Measurements from ENCODE around the gene YWHAQ. TPM values are rescaled to one million over a fixed set of nuclear protein-coding genes. Genes with fewer than 3 reads are reported as not detected.
A peak's percentile ranks its signal among the peaks of the same experiment; 100 is the strongest.

Gene YWHAQ
- polyA plus RNA-seq, 2 of the 4 experiments (the other 2 are of a cell fraction) = 661 to 833 TPM

DNA sequence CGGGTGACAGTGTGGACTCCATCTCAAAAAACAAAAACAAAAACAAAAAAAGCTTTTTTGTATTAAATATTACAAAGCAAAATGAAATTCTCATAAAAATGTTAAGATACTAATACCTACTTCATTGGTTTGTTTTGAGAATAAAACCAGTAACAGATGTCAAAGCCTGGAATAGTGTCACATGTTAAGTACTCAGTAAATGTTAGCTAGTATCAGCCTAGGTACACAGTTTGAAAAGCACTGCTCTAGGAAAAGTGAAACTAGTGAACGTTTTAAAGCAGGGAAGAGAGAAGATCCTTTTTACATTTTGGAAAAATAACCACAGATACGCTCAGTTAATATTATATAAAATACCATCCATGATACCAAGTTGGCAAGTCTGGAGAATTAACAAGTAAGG, 38.1 kb downstream of the YWHAQ start:
- Histone ChIP-seq H3K27ac (no peak overlapping the region), H3K4me3 (no peak overlapping the region), H3K4me2 (no peak overlapping the region), H3K4me1 (peaks cover 55% of the 10 kb centered on the region), H3K9me3 (no peaks in the 10 kb centered on the region)
- WGBS (ENCODE audit: missing lambda C conversion rate) = 75% methylated on average over 3 of the region's 3 CpGs
- POLR2A ChIA-PET = interaction anchor here (0.6 kb wide), 1 partner anchor 99 kb away, joined by 3 read pairs; no protein-coding TSS in a partner anchor
- CTCF ChIA-PET = interaction anchor here (0.8 to 1.1 kb wide), 2 partner anchors 11 to 14 kb away, joined by 3 to 5 read pairs; no protein-coding TSS in a partner anchor
- no peak for ATAC-seq
- FAIRE-seq = no peak
- no peak for TF ChIP-seq HMGXB4 (CRISPR knock-in tag; IDR thresholded peaks at IDR 0.05; ENCODE audit: borderline replicate concordance)
- TF ChIP-seq KDM1A (IDR thresholded peaks at IDR 0.05; ENCODE audit: low read depth) = no peak
- no peak for TF ChIP-seq RARB (CRISPR knock-in tag; IDR thresholded peaks at IDR 0.05)
- no peak for TF ChIP-seq NR3C1 (IDR thresholded peaks at IDR 0.05)
- no peak for TF ChIP-seq BHLHE40 (IDR thresholded peaks at IDR 0.05; ENCODE audit: low read depth, low read length)
- TF ChIP-seq POLR2A (IDR thresholded peaks at IDR 0.05; ENCODE audit: low read length) = no peak
- TF ChIP-seq FOSL2 (IDR thresholded peaks at IDR 0.05) = no peak
- TF ChIP-seq FOSL2 (CRISPR knock-in tag; IDR thresholded peaks at IDR 0.05) = no peak
- no peak for TF ChIP-seq HOXB13 (CRISPR knock-in tag; IDR thresholded peaks at IDR 0.05; ENCODE audit: low read depth)
- no peak for TF ChIP-seq POLR2AphosphoS2 (conservative IDR thresholded peaks at IDR 0.05; ENCODE audit: low read length)
- TF ChIP-seq, protein P1, sequence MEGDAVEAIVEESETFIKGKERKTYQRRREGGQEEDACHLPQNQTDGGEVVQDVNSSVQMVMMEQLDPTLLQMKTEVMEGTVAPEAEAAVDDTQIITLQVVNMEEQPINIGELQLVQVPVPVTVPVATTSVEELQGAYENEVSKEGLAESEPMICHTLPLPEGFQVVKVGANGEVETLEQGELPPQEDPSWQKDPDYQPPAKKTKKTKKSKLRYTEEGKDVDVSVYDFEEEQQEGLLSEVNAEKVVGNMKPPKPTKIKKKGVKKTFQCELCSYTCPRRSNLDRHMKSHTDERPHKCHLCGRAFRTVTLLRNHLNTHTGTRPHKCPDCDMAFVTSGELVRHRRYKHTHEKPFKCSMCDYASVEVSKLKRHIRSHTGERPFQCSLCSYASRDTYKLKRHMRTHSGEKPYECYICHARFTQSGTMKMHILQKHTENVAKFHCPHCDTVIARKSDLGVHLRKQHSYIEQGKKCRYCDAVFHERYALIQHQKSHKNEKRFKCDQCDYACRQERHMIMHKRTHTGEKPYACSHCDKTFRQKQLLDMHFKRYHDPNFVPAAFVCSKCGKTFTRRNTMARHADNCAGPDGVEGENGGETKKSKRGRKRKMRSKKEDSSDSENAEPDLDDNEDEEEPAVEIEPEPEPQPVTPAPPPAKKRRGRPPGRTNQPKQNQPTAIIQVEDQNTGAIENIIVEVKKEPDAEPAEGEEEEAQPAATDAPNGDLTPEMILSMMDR (IDR thresholded peaks at IDR 0.05) = no peak
- TF ChIP-seq CBX8 (IDR thresholded peaks at IDR 0.05) = no peak
- TF ChIP-seq SMC3 (IDR thresholded peaks at IDR 0.05) = no peak
- no peak for TF ChIP-seq ZFP36 (IDR thresholded peaks at IDR 0.05; ENCODE audit: borderline replicate concordance, partially characterized antibody)
- no peak for TF ChIP-seq MYC (IDR thresholded peaks at IDR 0.05; ENCODE audit: borderline replicate concordance, low read length)
- no peak for TF ChIP-seq NFE2L2 (conservative IDR thresholded peaks at IDR 0.05; ENCODE audit: low read length)
- no peak for TF ChIP-seq KDM5A (IDR thresholded peaks at IDR 0.05)
- TF ChIP-seq RCOR1 (IDR thresholded peaks at IDR 0.05; ENCODE audit: low read depth, low read length) = no peak
- no peak for TF ChIP-seq EHMT2 (IDR thresholded peaks at IDR 0.05; ENCODE audit: low read depth)
- TF ChIP-seq, protein P2, sequence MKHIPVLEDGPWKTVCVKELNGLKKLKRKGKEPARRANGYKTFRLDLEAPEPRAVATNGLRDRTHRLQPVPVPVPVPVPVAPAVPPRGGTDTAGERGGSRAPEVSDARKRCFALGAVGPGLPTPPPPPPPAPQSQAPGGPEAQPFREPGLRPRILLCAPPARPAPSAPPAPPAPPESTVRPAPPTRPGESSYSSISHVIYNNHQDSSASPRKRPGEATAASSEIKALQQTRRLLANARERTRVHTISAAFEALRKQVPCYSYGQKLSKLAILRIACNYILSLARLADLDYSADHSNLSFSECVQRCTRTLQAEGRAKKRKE (CRISPR knock-in tag; IDR thresholded peaks at IDR 0.05; ENCODE audit: low read depth) = no peak
- no peak for TF ChIP-seq MAZ (IDR thresholded peaks at IDR 0.05; ENCODE audit: borderline replicate concordance, low read depth, low read length)
- no peak for DNase-seq (ENCODE audit: low read depth in 1 of 2, low spot score in 1 of 2)

GRCh38 chr2:9590641-9591040, 40.2 kb downstream of the YWHAQ start:
- no peak for DNase-seq (ENCODE audit: low read depth in 1 of 2, low spot score in 1 of 2)
- Histone ChIP-seq H3K4me1 (peaks cover 41% of the 10 kb centered on the region), H3K4me2 (no peak overlapping the region), H3K27ac (no peak overlapping the region), H3K4me3 (no peak overlapping the region), H3K9me3 (no peaks in the 10 kb centered on the region)
- no peak for FAIRE-seq
- ChIA-PET CTCF (interaction anchor here (0.7 to 1.3 kb wide), 2 partner anchors 10 to 14 kb away, joined by 3 read pairs; no protein-coding TSS in a partner anchor), POLR2A (interaction anchor here (1.5 kb wide), 1 partner anchor 40 kb away, joined by 4 read pairs; the partner anchor contains the start of gene YWHAQ)
- WGBS (ENCODE audit: missing lambda C conversion rate) = 80% methylated on average over 3 of the region's 3 CpGs
- TF ChIP-seq FOSL2 (IDR thresholded peaks at IDR 0.05) (no peak), FOSL2 (CRISPR knock-in tag; IDR thresholded peaks at IDR 0.05) (peak; percentile 34; the same call in 1 of the 2 replicates), FOXS1 (CRISPR knock-in tag; IDR thresholded peaks at IDR 0.05) (no peak)
- no peak for ATAC-seq
